NB4 (cell line): ENCODE data around the gene HIRA.

Experiments used
- MYC ChIP-seq: IDR thresholded peaks from 2 replicates; pipeline ENCODE4 v1.6.1; 2011; ENCODE audit warnings: low read depth, low read length
- POLR2A ChIP-seq: IDR thresholded peaks from 2 replicates; pipeline ENCODE4 v1.6.1; 2011; ENCODE audit warnings: mild to moderate bottlenecking; ENCODE audit not compliant: insufficient read length; ENCODE audit errors: extremely low read depth
- TF ChIP-seq, protein P1 (sequence below): IDR thresholded peaks from one replicate; pipeline ENCODE4 v1.5.1; 2012; ENCODE audit warnings: low read depth, low read length
- TF ChIP-seq, protein P2 (sequence below): IDR thresholded peaks from 2 replicates; pipeline ENCODE4 v1.6.1; 2011; ENCODE audit warnings: low read depth, low read length

DNA sequence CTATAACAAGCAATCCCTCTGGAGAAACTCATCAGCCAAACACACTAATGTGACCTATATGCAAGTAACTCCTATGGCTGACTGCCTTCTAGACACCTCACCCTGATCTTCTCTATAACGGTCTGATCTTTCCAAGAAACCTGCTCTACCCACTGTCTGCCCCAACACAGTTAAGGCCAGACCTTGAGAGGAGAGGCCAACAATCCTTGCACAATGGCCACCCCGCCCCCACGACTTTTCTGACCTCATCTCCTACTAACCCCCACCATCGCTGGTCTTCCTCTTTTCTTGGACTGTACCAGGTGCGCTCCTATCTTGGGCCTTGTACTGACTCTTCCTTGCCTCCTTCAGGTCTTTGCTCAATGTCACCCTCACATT is 12.5 kb downstream of the HIRA start:
- TF ChIP-seq POLR2A (no peak), MYC (no peak)
- TF ChIP-seq, protein P1, sequence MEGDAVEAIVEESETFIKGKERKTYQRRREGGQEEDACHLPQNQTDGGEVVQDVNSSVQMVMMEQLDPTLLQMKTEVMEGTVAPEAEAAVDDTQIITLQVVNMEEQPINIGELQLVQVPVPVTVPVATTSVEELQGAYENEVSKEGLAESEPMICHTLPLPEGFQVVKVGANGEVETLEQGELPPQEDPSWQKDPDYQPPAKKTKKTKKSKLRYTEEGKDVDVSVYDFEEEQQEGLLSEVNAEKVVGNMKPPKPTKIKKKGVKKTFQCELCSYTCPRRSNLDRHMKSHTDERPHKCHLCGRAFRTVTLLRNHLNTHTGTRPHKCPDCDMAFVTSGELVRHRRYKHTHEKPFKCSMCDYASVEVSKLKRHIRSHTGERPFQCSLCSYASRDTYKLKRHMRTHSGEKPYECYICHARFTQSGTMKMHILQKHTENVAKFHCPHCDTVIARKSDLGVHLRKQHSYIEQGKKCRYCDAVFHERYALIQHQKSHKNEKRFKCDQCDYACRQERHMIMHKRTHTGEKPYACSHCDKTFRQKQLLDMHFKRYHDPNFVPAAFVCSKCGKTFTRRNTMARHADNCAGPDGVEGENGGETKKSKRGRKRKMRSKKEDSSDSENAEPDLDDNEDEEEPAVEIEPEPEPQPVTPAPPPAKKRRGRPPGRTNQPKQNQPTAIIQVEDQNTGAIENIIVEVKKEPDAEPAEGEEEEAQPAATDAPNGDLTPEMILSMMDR: no peak
- TF ChIP-seq, protein P2, sequence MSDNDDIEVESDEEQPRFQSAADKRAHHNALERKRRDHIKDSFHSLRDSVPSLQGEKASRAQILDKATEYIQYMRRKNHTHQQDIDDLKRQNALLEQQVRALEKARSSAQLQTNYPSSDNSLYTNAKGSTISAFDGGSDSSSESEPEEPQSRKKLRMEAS: peak; percentile 43
